ENCODE results near the gene AMDHD2. TPM values are rescaled to one million over a fixed set of nuclear protein-coding genes. Genes with fewer than 3 reads are reported as not detected.

Gene AMDHD2
- total RNA-seq, 1 donor from 2014 or later = 11.7 TPM

DNA sequence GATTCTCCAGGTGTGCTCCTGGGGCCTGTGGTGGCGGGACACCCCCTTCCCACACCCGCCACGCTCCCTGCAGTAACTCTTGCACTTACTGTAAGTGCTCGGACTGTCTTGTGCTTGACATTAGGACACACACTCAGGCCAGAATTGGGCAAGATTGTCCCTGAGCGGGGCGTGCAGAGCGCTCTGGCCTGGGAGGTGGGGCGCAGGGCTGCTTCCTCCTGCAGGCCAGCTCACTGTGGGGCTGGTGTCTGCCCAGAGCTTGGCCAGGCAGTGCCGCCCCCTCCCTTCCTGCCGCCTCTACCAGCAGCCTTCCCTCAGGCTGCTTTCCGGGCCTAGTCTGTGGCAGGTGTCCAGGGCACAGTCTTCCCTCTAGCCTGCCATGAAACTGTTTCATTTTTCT, 12.5 kb upstream of the AMDHD2 start:
- no peak for TF ChIP-seq EZH2phosphoT487 (IDR thresholded peaks at IDR 0.05)
- TF ChIP-seq EZH2 (IDR thresholded peaks at IDR 0.05) = no peak
- no peak for TF ChIP-seq CTCF (IDR thresholded peaks at IDR 0.05)
- no peak overlapping the region for H3K27ac Mint-ChIP-seq
- no peaks in the 10 kb centered on the region for H3K9me3 Mint-ChIP-seq
- Histone ChIP-seq H3K4me3 (no peak overlapping the region), H3K36me3 (no peaks in the 10 kb centered on the region), H3K4me1 (peaks cover 14% of the 10 kb centered on the region), H3K4me2 (no peak overlapping the region), H3F3A (ENCODE audit: low read depth) (peaks cover 3% of the 10 kb centered on the region), H3K79me2 (ENCODE audit: low read depth) (no peaks in the 10 kb centered on the region), H3K9ac (no peak overlapping the region), H2AFZ (replicated peaks) (no peak overlapping the region), H3K27ac (no peak overlapping the region), H3K9me3 (ENCODE audit: low read depth) (no peaks in the 10 kb centered on the region), H3K27me3 (no peaks in the 10 kb centered on the region), H4K20me1 (ENCODE audit: low read depth) (no peaks in the 10 kb centered on the region)
- peaks cover 15% of the 10 kb centered on the region for H3K4me1 Mint-ChIP-seq
- H3K27me3 Mint-ChIP-seq (ENCODE audit: insufficient read depth, low read depth) = peaks cover 13% of the 10 kb centered on the region
- no peak overlapping the region for H3K4me3 Mint-ChIP-seq
- DNase-seq (ENCODE audit: low spot score) = no peak
- no peaks in the 10 kb centered on the region for H3K36me3 Mint-ChIP-seq

- Histone ChIP-seq H2AFZ (replicated peaks) (no peak overlapping the region), H3F3A (ENCODE audit: low read depth) (peaks cover 11% of the 10 kb centered on the region), H3K4me3 (no peak overlapping the region), H3K4me2 (no peak overlapping the region), H3K27me3 (no peaks in the 10 kb centered on the region), H3K36me3 (no peaks in the 10 kb centered on the region), H4K20me1 (ENCODE audit: low read depth) (no peaks in the 10 kb centered on the region), H3K79me2 (ENCODE audit: low read depth) (peaks cover under 1% of the 10 kb centered on the region), H3K9ac (no peak overlapping the region), H3K4me1 (peaks cover 20% of the 10 kb centered on the region), H3K9me3 (ENCODE audit: low read depth) (no peaks in the 10 kb centered on the region), H3K27ac (no peak overlapping the region)
- peaks cover 12% of the 10 kb centered on the region for H3K27me3 Mint-ChIP-seq (ENCODE audit: insufficient read depth, low read depth)
- H3K9me3 Mint-ChIP-seq = no peaks in the 10 kb centered on the region
- TF ChIP-seq CTCF (IDR thresholded peaks at IDR 0.05) (no peak), EZH2phosphoT487 (IDR thresholded peaks at IDR 0.05) (no peak), EZH2 (IDR thresholded peaks at IDR 0.05) (no peak)
- H3K36me3 Mint-ChIP-seq = no peaks in the 10 kb centered on the region
- DNase-seq (ENCODE audit: low spot score) = no peak
- peak overlapping the region; percentile 16 for H3K27ac Mint-ChIP-seq
- H3K4me1 Mint-ChIP-seq = peaks cover 21% of the 10 kb centered on the region
- peak overlapping the region; percentile 81 for H3K4me3 Mint-ChIP-seq
Measured at GRCh38 chr16:2508722-2509400, 11.3 kb upstream of the AMDHD2 start.

- no peak for TF ChIP-seq CTCF (IDR thresholded peaks at IDR 0.05)
- TF ChIP-seq EZH2 (IDR thresholded peaks at IDR 0.05) = no peak
- TF ChIP-seq EZH2phosphoT487 (IDR thresholded peaks at IDR 0.05) = no peak
- H3K79me2 ChIP-seq (ENCODE audit: low read depth) = peaks cover 25% of the 10 kb centered on the region
- H3K4me1 ChIP-seq = peaks cover 29% of the 10 kb centered on the region
- no peak overlapping the region for H2AFZ ChIP-seq (replicated peaks)
- no peaks in the 10 kb centered on the region for H3K9me3 ChIP-seq (ENCODE audit: low read depth)
- peaks cover 20% of the 10 kb centered on the region for H4K20me1 ChIP-seq (ENCODE audit: low read depth)
- no peaks in the 10 kb centered on the region for H3K36me3 Mint-ChIP-seq
- H3K4me3 ChIP-seq = no peak overlapping the region
- peaks cover 15% of the 10 kb centered on the region for H3K27me3 Mint-ChIP-seq (ENCODE audit: insufficient read depth, low read depth)
- H3K27ac Mint-ChIP-seq = peak overlapping the region; percentile 23
- H3K27me3 ChIP-seq = no peaks in the 10 kb centered on the region
- no peak overlapping the region for H3K9ac ChIP-seq
- peaks cover 14% of the 10 kb centered on the region for H3F3A ChIP-seq (ENCODE audit: low read depth)
- H3K27ac ChIP-seq = no peak overlapping the region
- H3K9me3 Mint-ChIP-seq = no peaks in the 10 kb centered on the region
- H3K4me2 ChIP-seq = peak overlapping the region; percentile 21
- peak overlapping the region; percentile 19 for H3K4me3 Mint-ChIP-seq
- H3K36me3 ChIP-seq = no peaks in the 10 kb centered on the region
- DNase-seq (ENCODE audit: low spot score) = peak; percentile 40
- H3K4me1 Mint-ChIP-seq = peaks cover 38% of the 10 kb centered on the region
Measured at GRCh38 chr16:2511128-2511800, 8.9 kb upstream of the AMDHD2 start.
